Neuronal stem cell (in vitro differentiated cells): Measurements from ENCODE around the gene TRIM22.
"Not testable (repeated sequence)": the region's sequence is repeated elsewhere in the genome, so short reads cannot be mapped to it uniquely, and the experiment has no call there.

ENCODE experiments used
- DNase-seq: peaks from one replicate; pipeline ENCODE4 v3.0.0-alpha.2; 2013; ENCODE audit warnings: low spot score
- H2AFZ ChIP-seq: one replicate; pipeline ENCODE4 v1.6.1; 2013; ENCODE audit warnings: mild to moderate bottlenecking, low read length, inconsistent platforms
- H2AK5ac ChIP-seq: 2 replicates; pipeline ENCODE4 v1.6.1; 2013; ENCODE audit warnings: low read depth, mild to moderate bottlenecking, inconsistent platforms, low read length, moderate library complexity, mixed read lengths
- H2BK120ac ChIP-seq: 2 replicates; pipeline ENCODE4 v1.6.1; 2013; ENCODE audit warnings: low read depth, mild to moderate bottlenecking, inconsistent platforms, low read length, moderate library complexity, mixed read lengths
- H2BK12ac ChIP-seq: one replicate; pipeline ENCODE4 v1.6.1; 2013; ENCODE audit warnings: low read length, inconsistent platforms
- H2BK15ac ChIP-seq: 2 replicates; pipeline ENCODE4 v1.6.1; 2013; ENCODE audit warnings: mild to moderate bottlenecking, low read length, inconsistent platforms, mixed read lengths
- H2BK5ac ChIP-seq: one replicate; pipeline ENCODE4 v1.6.1; 2013; ENCODE audit warnings: inconsistent platforms, mild to moderate bottlenecking, low read length, moderate library complexity
- H3K14ac ChIP-seq: one replicate; pipeline ENCODE4 v1.6.1; 2013; ENCODE audit warnings: low read length, inconsistent platforms
- H3K18ac ChIP-seq: 2 replicates; pipeline ENCODE4 v1.6.1; 2013; ENCODE audit warnings: low read length, inconsistent platforms
- H3K23ac ChIP-seq: 2 replicates; pipeline ENCODE4 v1.6.1; 2013; ENCODE audit warnings: low read depth, mild to moderate bottlenecking, mixed read lengths, low read length, inconsistent platforms; ENCODE audit not compliant: poor library complexity
- H3K27ac ChIP-seq: replicated peaks from 3 replicates; pipeline ENCODE4 v1.5.1; 2013; ENCODE audit warnings: low read length, inconsistent platforms
- H3K27me3 ChIP-seq, 3 experiments: 2 replicates each; pipeline ENCODE4 v1.6.1; 2013; ENCODE audit warnings: low read length in 3 of 3, mild to moderate bottlenecking in 2 of 3, inconsistent platforms in 1 of 3, low read depth in 1 of 3, mixed read lengths in 1 of 3, moderate library complexity in 1 of 3; ENCODE audit not compliant: control insufficient read depth in 3 of 3, insufficient read depth in 3 of 3
- H3K36me3 ChIP-seq, 2 donors: replicated peaks in 1 of 2; 2 replicates each; pipeline ENCODE4 v1.6.1; 2013; ENCODE audit warnings: low read length in 2 of 2; ENCODE audit not compliant: control insufficient read depth in 2 of 2, insufficient read depth in 2 of 2
- H3K4ac ChIP-seq: 2 replicates; pipeline ENCODE4 v1.6.1; 2013; ENCODE audit warnings: inconsistent platforms, mild to moderate bottlenecking, low read length, moderate library complexity
- H3K4me1 ChIP-seq, 2 donors: 1 replicate in 1 of 2; 2 replicates in 1 of 2; pipeline ENCODE4 v1.6.1; 2013; ENCODE audit warnings: low read length in 2 of 2, low read depth in 1 of 2; ENCODE audit not compliant: control insufficient read depth in 2 of 2, insufficient read depth in 1 of 2
- H3K4me2 ChIP-seq: one replicate; pipeline ENCODE4 v1.6.1; 2013; ENCODE audit warnings: mild to moderate bottlenecking, low read length, inconsistent platforms; ENCODE audit not compliant: insufficient read depth, poor library complexity, severe bottlenecking
- H3K4me3 ChIP-seq, 2 donors: 2 replicates each; pipeline ENCODE4 v1.5.1; 2013; ENCODE audit warnings: low read length in 2 of 2, mild to moderate bottlenecking in 2 of 2, inconsistent platforms in 1 of 2, moderate library complexity in 1 of 2
- H3K79me1 ChIP-seq: one replicate; pipeline ENCODE4 v1.6.1; 2013; ENCODE audit warnings: low read depth, mild to moderate bottlenecking, inconsistent platforms, low read length, moderate library complexity
- H3K9ac ChIP-seq: one replicate; pipeline ENCODE4 v1.6.1; 2013; ENCODE audit warnings: mild to moderate bottlenecking, low read depth, low read length, inconsistent platforms; ENCODE audit not compliant: poor library complexity
- H3K9me3 ChIP-seq, 2 donors: replicated peaks in 1 of 2; 2 replicates each; pipeline versions ENCODE3 to v1.6.1; 2013; ENCODE audit warnings: low read length in 2 of 2, mild to moderate bottlenecking in 2 of 2, inconsistent platforms in 1 of 2, low read depth in 1 of 2, mixed read lengths in 1 of 2, moderate library complexity in 1 of 2; ENCODE audit not compliant: control insufficient read depth in 2 of 2, insufficient read depth in 1 of 2
- H4K8ac ChIP-seq: one replicate; pipeline ENCODE4 v1.6.1; 2013; ENCODE audit warnings: low read depth, mild to moderate bottlenecking, inconsistent platforms, low read length, moderate library complexity
- H4K91ac ChIP-seq: one replicate; pipeline ENCODE4 v1.6.1; 2013; ENCODE audit warnings: low read length, low read depth, mild to moderate bottlenecking, inconsistent platforms; ENCODE audit not compliant: poor library complexity
- WGBS, 2 donors: extraction: QIAGEN DNeasy Blood & Tissue Kit; methylation state at CpG; one replicate each; pipeline ENCODE4 v1.1.7; 2013; ENCODE audit warnings: missing lambda C conversion rate in 2 of 2, mixed read lengths in 1 of 2; ENCODE audit not compliant: insufficient read length in 2 of 2, insufficient replicate concordance in 1 of 2; ENCODE audit errors: extremely low coverage in 2 of 2; 5-methylcytosine and 5-hydroxymethylcytosine counted together

The TRIM22 gene

GRCh38 chr11:5712507-5712906 is 22.9 kb downstream of the TRIM22 start:
- no peak overlapping the region for H3K9ac ChIP-seq
- no peak overlapping the region for H2BK15ac ChIP-seq
- no peak overlapping the region for H3K4me2 ChIP-seq
- H2AK5ac ChIP-seq = no peak overlapping the region
- peaks cover 0 to 9% of the 10 kb centered on the region in 2 donors for H3K36me3 ChIP-seq
- no CpG with 5 or more reads among the region's 1 CpG for WGBS, 2 donors
- no peak overlapping the region for H2BK120ac ChIP-seq
- H3K23ac ChIP-seq = no peak overlapping the region
- H2BK12ac ChIP-seq = no peak overlapping the region
- H3K4me1 ChIP-seq = no peaks in the 10 kb centered on the region
- H3K4ac ChIP-seq = no peak overlapping the region
- H3K79me1 ChIP-seq = no peaks in the 10 kb centered on the region
- H3K14ac ChIP-seq = no peak overlapping the region
- no peaks in the 10 kb centered on the region for H3K27me3 ChIP-seq
- H3K18ac ChIP-seq = no peak overlapping the region
- H4K8ac ChIP-seq = no peak overlapping the region
- no peak overlapping the region for H3K27ac ChIP-seq
- H4K91ac ChIP-seq = no peak overlapping the region
- DNase-seq = no peak
- no peaks in the 10 kb centered on the region for H3K9me3 ChIP-seq
- H2BK5ac ChIP-seq = no peak overlapping the region
- H3K4me3 ChIP-seq = no peak overlapping the region
- no peak overlapping the region for H2AFZ ChIP-seq

- Histone ChIP-seq H3K4me1 (no peaks in the 10 kb centered on the region), H2BK5ac (no peak overlapping the region), H3K79me1 (no peaks in the 10 kb centered on the region), H3K27ac (no peak overlapping the region), H3K14ac (no peak overlapping the region), H2AFZ (no peak overlapping the region), H2AK5ac (no peak overlapping the region), H4K91ac (no peak overlapping the region), H3K4me2 (no peak overlapping the region), H2BK120ac (no peak overlapping the region), H3K23ac (no peak overlapping the region), H3K9ac (no peak overlapping the region), H2BK12ac (no peak overlapping the region), H4K8ac (no peak overlapping the region), H3K4me3 (no peak overlapping the region), H3K27me3 (no peaks in the 10 kb centered on the region), H2BK15ac (no peak overlapping the region), H3K18ac (no peak overlapping the region), H3K36me3 (peaks cover 0 to 8% of the 10 kb centered on the region in 2 donors), H3K9me3 (no peaks in the 10 kb centered on the region), H3K4ac (no peak overlapping the region)
- no CpG with 5 or more reads among the region's 5 CpGs for WGBS, 2 donors
- DNase-seq = no peak
Measured at GRCh38 chr11:5713695-5714094, 24.1 kb downstream of the TRIM22 start.

- not testable (repeated sequence) for H4K8ac ChIP-seq, H2BK120ac ChIP-seq, H3K4me2 ChIP-seq, H2BK5ac ChIP-seq, H3K14ac ChIP-seq, H3K36me3 ChIP-seq, H3K27ac ChIP-seq, H2BK15ac ChIP-seq, H4K91ac ChIP-seq, H3K9ac ChIP-seq, H3K4ac ChIP-seq, H3K4me3 ChIP-seq, H2AFZ ChIP-seq, H3K4me1 ChIP-seq, H2AK5ac ChIP-seq, H3K79me1 ChIP-seq, H3K9me3 ChIP-seq, H2BK12ac ChIP-seq, H3K27me3 ChIP-seq, H3K18ac ChIP-seq, H3K23ac ChIP-seq, DNase-seq
- no CpG with 5 or more reads among the region's 1 CpG for WGBS, 2 donors
Measured at GRCh38 chr11:5716518-5716917, 26.9 kb downstream of the TRIM22 start.

- no peak overlapping the region for H3K4me3 ChIP-seq
- H3K23ac ChIP-seq = no peak overlapping the region
- no peaks in the 10 kb centered on the region for H3K4me1 ChIP-seq
Measured at GRCh38 chr11:5719703-5720495, 30.3 kb downstream of the TRIM22 start.

More at GRCh38 chr11:5719703-5720495, 30.3 kb downstream of the TRIM22 start:
- H2BK120ac ChIP-seq = no peak overlapping the region
- no peak overlapping the region for H3K18ac ChIP-seq
- no peak overlapping the region for H2BK15ac ChIP-seq
- no peak overlapping the region for H3K9ac ChIP-seq
- H4K91ac ChIP-seq = peak overlapping the region; percentile 19
- H3K27me3 ChIP-seq = no peaks in the 10 kb centered on the region
- H3K14ac ChIP-seq = no peak overlapping the region
- H3K4me2 ChIP-seq = no peak overlapping the region
- no peak overlapping the region for H2BK5ac ChIP-seq
- H2BK12ac ChIP-seq = no peak overlapping the region
- no peak overlapping the region for H3K4ac ChIP-seq
- DNase-seq = no peak
- WGBS, 2 donors = no CpG with 5 or more reads among the region's 3 CpGs
- no peak overlapping the region for H3K27ac ChIP-seq
- H3K9me3 ChIP-seq = no peaks in the 10 kb centered on the region
- no peaks in the 10 kb centered on the region for H3K36me3 ChIP-seq
- no peak overlapping the region for H4K8ac ChIP-seq
- no peaks in the 10 kb centered on the region for H3K79me1 ChIP-seq
- H2AK5ac ChIP-seq = no peak overlapping the region
- no peak overlapping the region for H2AFZ ChIP-seq
